NCI-H82 (cell line): Measurements from ENCODE around the gene FUCA2.

ENCODE experiments used
- DNase-seq: peaks from one replicate; lab custom pipeline; 2025; lab: John Stamatoyannopoulos, UW

FUCA2 gene

GRCh38 chr6:143510991-143511891 is at the start of gene FUCA2:
Gene FUCA2 (minus strand): TSS chr6:143511720. CDS start chr6:143511634, 86 bp downstream.
- no peak for DNase-seq

GRCh38 chr6:143561105-143561704 is 49.7 kb upstream of the FUCA2 start:
- DNase-seq = no peak

- DNase-seq = no peak
These were observed 47.6 kb upstream of the FUCA2 start for GRCh38 chr6:143559051-143559660.

- no peak for DNase-seq
These were observed 45.0 kb upstream of the FUCA2 start for GRCh38 chr6:143556529-143556928.

- no peak for DNase-seq
These were observed 44.1 kb upstream of the FUCA2 start for GRCh38 chr6:143555582-143555981.

GRCh38 chr6:143555071-143555492 is 43.6 kb upstream of the FUCA2 start:
- no peak for DNase-seq

- no peak for DNase-seq
These were observed 41.8 kb upstream of the FUCA2 start for GRCh38 chr6:143553337-143553736.

GRCh38 chr6:143549949-143550268 is 38.4 kb upstream of the FUCA2 start:
- no peak for DNase-seq

GRCh38 chr6:143549221-143549948 is 37.9 kb upstream of the FUCA2 start:
- DNase-seq = no peak

- no peak for DNase-seq
These were observed 35.1 kb upstream of the FUCA2 start for GRCh38 chr6:143546599-143546998.

- DNase-seq = no peak
These were observed 34.5 kb upstream of the FUCA2 start for GRCh38 chr6:143545976-143546547.

GRCh38 chr6:143545165-143545564 is 33.6 kb upstream of the FUCA2 start:
- DNase-seq = no peak

- no peak for DNase-seq
These were observed 32.6 kb upstream of the FUCA2 start for GRCh38 chr6:143544011-143544696.

GRCh38 chr6:143543435-143543834 is 31.9 kb upstream of the FUCA2 start:
- no peak for DNase-seq

- no peak for DNase-seq
These were observed 31.4 kb upstream of the FUCA2 start for GRCh38 chr6:143542888-143543287.

GRCh38 chr6:143540192-143540591 is 28.7 kb upstream of the FUCA2 start:
- DNase-seq = no peak

GRCh38 chr6:143539734-143540133 is 28.2 kb upstream of the FUCA2 start:
- DNase-seq = no peak

- DNase-seq = no peak
These were observed 27.6 kb upstream of the FUCA2 start for GRCh38 chr6:143539106-143539505.

- no peak for DNase-seq
These were observed 26.9 kb upstream of the FUCA2 start for GRCh38 chr6:143538374-143538773.

GRCh38 chr6:143536866-143537691 is 25.6 kb upstream of the FUCA2 start:
- DNase-seq = peak; percentile 44

GRCh38 chr6:143536461-143536865 is 24.9 kb upstream of the FUCA2 start:
- peak; percentile 29 for DNase-seq
